IgD-negative memory B cell (primary cell): ENCODE results near the gene NEURL3. TPM values are rescaled to one million over a fixed set of nuclear protein-coding genes. Genes with fewer than 3 reads are reported as not detected.
"Not testable (repeated sequence)": the region's sequence is repeated elsewhere in the genome, so short reads cannot be mapped to it uniquely, and the experiment has no call there.

Experiments
- H3K27ac Mint-ChIP-seq, 3 donors: one replicate each; pipeline ENCODE4 v1.8.0; 2020 to 2022; ENCODE audit warnings: mild to moderate bottlenecking in 3 of 3, mixed read lengths in 3 of 3, moderate library complexity in 1 of 3
- H3K27me3 Mint-ChIP-seq: one replicate; pipeline ENCODE4 v1.8.0; 2021; ENCODE audit warnings: mixed read lengths
- H3K36me3 Mint-ChIP-seq: one replicate; pipeline ENCODE4 v1.8.0; 2020; ENCODE audit warnings: mild to moderate bottlenecking, mixed read lengths
- H3K4me1 Mint-ChIP-seq, 3 donors: one replicate each; pipeline ENCODE4 v1.8.0; 2020 to 2022; ENCODE audit warnings: mixed read lengths in 3 of 3, mild to moderate bottlenecking in 1 of 3
- H3K4me3 Mint-ChIP-seq, 4 donors: one replicate each; pipeline ENCODE4 v1.8.0; 2020 to 2022; ENCODE audit warnings: mild to moderate bottlenecking in 4 of 4, mixed read lengths in 4 of 4, moderate library complexity in 3 of 4
- H3K9me3 Mint-ChIP-seq, 3 donors: one replicate each; pipeline ENCODE4 v1.8.0; 2020 to 2021; ENCODE audit warnings: mixed read lengths in 3 of 3, mild to moderate bottlenecking in 1 of 3
- polyA plus RNA-seq: library from polyadenylated mRNA; unstranded; fragments of 300-500 nt; fragmentation: Illumina TruSeq; gene quantifications from one replicate; pipeline ENCODE4 v1.2.3, GENCODE V29; 2021

The NEURL3 gene, protein sequence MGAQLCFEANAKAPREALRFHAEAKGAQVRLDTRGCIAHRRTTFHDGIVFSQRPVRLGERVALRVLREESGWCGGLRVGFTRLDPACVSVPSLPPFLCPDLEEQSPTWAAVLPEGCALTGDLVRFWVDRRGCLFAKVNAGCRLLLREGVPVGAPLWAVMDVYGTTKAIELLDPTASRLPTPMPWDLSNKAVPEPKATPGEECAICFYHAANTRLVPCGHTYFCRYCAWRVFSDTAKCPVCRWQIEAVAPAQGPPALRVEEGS
- not detected for polyA plus RNA-seq

DNA sequence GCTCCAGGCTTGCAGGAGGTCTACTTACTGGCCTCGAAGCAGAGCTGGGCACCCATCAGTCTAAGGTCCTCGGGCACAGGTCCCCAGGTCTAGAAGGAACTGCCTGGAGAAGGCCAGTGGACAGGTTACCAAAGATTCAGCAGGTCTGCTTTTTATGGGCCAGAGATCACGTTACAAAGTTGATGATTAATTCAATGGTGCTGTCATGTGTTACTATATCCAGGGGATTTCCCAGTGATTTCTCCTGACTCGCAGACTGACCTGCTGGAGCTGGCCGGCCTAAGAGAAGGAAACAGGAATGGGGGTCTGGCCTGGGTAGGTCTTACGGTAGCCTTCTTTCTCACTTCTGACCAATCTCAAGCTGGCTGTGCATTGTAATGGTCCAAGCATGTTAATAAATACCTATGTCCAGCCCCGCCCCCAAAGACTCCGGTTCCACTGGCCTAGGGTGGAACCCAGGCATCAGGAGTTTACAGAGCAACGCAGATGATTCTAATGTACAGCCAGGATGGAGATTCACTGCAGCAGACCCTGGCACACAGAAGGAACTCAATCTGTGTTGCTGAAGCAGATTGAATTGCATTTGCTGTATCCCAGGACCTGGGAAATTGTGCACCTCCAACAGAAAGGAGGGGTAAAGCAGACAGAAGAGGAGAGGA lies at the start of gene NEURL3:
Gene NEURL3, minus strand, starts transcription at position 127 of the 659 bp plus-strand sequence. Its CDS starts 71 bp downstream, at position 56.
- no peak within 1 kb of the TSS for H3K27ac Mint-ChIP-seq
- no peaks in the 10 kb centered on the region for H3K9me3 Mint-ChIP-seq
- H3K36me3 Mint-ChIP-seq, result no peaks in the 10 kb centered on the region
- no peak within 1 kb of the TSS for H3K4me3 Mint-ChIP-seq
- peaks cover 8% of the 10 kb centered on the region for H3K27me3 Mint-ChIP-seq
- H3K4me1 Mint-ChIP-seq, result peaks cover 11 to 24% (median 20%) of the 10 kb centered on the region in 3 donors

DNA sequence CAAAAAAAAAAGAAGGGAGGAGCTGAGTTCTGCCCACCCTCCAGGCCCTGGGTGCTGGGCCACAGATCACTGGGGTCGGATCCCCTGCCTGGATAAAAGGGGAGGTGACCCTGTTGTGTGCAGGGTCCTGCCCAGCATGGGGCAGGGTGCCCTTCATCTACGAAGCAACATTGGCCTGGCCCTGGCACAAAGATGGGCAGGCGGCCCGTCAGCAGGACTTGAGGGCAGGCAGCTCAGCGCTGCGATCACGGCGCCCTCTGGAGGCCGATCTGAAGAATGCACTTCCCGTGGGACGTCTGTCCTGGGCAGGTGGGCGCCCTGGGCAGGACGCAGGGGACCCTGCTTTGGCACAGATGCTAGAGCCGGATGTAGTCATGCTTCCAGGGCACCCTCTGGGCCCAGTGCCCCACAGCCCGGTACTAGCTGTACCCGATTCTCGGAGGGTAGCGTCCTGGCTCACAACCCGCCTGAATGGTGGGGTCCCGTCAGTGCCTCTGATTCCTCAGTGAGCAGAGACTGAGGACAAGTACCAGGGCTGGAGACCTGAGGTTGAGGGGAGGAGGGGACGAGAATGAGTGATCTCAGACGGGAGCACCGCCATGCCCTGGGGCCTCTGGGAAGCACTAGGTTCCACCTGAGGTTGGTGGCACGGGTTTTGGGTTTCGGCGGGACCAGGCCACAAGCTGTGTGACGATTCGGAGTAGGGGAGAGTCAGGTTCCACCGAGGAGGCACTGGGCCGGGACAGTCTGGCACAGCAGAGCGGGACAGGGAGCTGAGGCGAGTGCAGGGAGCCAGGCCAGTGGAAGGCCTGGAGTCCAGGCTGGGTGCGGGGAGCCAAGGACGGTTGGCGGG lies 49.4 kb upstream of the NEURL3 start:
- Mint-ChIP-seq H3K27me3 (no peaks in the 10 kb centered on the region), H3K27ac (peak overlapping the region in 2 of 3 donors; percentile 12 to 82), H3K4me3 (peak overlapping the region in 2 of 4 donors; percentile 41 to 68), H3K9me3 (peaks cover 0 to 4% (median 0%) of the 10 kb centered on the region in 3 donors), H3K36me3 (peaks cover 3% of the 10 kb centered on the region), H3K4me1 (peaks cover 0 to 8% (median 7%) of the 10 kb centered on the region in 3 donors)

DNA sequence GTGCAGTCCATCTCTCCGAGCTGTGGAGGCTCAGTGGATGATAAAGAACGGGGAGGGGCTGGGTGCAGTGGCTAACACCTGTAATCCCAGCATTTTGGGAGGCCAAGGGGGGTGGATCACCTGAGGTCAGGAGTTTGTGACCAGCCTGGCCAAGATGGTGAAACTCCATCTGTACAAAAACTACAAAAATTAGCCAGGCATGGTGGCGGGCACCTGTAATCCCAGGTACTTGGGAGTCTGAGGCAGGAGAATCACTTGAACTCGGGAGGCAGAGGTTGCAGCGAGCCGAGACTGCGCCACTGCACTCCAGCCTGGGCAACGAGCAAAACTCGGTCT lies 48.8 kb upstream of the NEURL3 start:
- peak overlapping the region in 2 of 3 donors; percentile 12 to 92 for H3K27ac Mint-ChIP-seq
- H3K27me3 Mint-ChIP-seq, H3K4me1 Mint-ChIP-seq, H3K9me3 Mint-ChIP-seq, H3K36me3 Mint-ChIP-seq: not testable (repeated sequence)
- H3K4me3 Mint-ChIP-seq, result peak overlapping the region in 2 of 4 donors; percentile 60 to 68

DNA sequence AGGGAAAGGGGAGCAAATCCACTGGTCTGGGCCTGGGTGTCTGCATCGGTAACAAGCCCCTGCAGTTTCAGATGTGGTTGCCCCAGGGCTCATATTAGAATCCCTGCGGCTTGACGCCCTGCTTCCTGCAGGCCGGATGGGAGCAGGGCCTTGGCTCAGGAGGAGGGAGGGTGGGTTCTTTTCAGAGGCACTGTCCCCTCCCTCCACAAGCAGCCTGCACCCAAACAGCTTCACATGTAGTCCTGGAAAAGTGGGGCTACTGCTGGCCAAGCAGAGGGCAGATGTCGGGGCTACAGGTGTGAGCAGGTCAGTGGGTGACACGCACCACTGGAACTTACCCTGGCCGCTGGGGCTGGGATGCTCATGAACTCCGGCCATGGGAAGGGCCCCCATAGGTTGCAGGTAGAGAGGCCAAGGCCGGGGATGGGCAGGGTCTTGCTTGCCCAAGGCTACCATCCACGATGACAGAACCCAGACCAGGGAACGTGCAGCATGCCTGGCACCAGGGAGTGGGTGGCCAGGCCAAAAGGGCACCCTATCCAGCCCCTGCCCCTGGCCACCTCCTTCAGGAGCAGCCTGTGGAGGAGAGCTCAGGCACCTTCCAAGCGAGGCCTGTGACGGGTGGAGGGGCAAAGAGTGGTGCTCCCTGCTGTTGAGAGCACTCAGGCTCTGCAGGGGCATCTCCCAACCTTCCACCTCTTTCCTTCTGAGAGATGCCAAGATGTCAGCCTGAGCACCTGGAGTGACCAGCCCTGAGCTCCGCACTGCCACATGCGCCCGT lies 48.2 kb upstream of the NEURL3 start:
- H3K36me3 Mint-ChIP-seq, result peaks cover 3% of the 10 kb centered on the region
- H3K27me3 Mint-ChIP-seq, result no peaks in the 10 kb centered on the region
- H3K9me3 Mint-ChIP-seq, result peaks cover 0 to 4% (median 0%) of the 10 kb centered on the region in 3 donors
- peak overlapping the region; percentile 80 to 92 (median 89) for H3K27ac Mint-ChIP-seq
- peak overlapping the region in 1 of 4 donors; percentile 60 for H3K4me3 Mint-ChIP-seq
- peaks cover 0 to 8% (median 7%) of the 10 kb centered on the region in 3 donors for H3K4me1 Mint-ChIP-seq

DNA sequence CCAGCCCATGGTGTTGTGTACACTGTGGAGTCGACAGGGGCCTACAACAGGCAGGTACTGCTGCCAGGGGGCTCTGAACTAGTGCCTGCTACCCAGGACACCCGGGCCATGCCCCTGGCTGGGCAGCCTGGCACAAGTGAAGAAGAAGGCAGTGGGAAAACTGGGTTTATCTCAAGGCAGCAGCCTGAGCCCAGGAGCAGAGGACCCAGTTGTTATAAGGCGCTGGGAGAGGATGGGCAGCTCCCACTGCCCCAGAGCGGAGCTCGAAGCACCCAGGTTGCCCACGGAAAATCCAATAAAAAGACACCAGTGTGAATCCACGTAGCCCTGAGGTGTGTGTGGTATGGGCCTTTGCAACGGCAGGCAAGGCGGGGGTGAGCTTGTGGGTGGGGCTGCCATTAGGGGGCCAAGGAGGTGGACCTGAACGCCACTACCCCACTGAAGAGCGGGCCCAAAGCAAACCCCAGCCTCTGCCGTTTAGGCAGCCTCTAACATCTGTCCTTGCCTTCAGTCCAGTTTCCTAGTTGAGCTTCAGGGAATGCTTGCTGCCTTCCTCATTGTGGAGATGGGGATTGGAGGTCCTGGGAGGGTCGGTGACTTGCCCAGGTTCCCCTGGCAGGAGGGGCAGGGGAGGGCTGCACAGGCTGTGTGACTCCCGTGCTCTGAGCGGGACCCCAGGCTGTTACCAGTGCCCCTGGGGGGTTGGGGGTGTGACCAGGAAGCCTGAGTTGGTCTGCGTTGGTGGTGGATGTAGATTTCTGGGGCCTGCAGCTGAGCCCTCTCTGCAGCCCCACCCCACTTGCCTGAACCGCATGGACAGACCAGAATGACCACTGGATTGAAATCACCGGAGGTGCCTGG lies 47.4 kb upstream of the NEURL3 start:
- no peaks in the 10 kb centered on the region for H3K27me3 Mint-ChIP-seq
- H3K36me3 Mint-ChIP-seq, result peaks cover 3% of the 10 kb centered on the region
- H3K27ac Mint-ChIP-seq, result peak overlapping the region; percentile 71 to 89 (median 80)
- H3K4me1 Mint-ChIP-seq, result peaks cover 0 to 8% (median 7%) of the 10 kb centered on the region in 3 donors
- H3K4me3 Mint-ChIP-seq, result peak overlapping the region in 1 of 4 donors; percentile 51
- peaks cover 0 to 4% (median 0%) of the 10 kb centered on the region in 3 donors for H3K9me3 Mint-ChIP-seq

DNA sequence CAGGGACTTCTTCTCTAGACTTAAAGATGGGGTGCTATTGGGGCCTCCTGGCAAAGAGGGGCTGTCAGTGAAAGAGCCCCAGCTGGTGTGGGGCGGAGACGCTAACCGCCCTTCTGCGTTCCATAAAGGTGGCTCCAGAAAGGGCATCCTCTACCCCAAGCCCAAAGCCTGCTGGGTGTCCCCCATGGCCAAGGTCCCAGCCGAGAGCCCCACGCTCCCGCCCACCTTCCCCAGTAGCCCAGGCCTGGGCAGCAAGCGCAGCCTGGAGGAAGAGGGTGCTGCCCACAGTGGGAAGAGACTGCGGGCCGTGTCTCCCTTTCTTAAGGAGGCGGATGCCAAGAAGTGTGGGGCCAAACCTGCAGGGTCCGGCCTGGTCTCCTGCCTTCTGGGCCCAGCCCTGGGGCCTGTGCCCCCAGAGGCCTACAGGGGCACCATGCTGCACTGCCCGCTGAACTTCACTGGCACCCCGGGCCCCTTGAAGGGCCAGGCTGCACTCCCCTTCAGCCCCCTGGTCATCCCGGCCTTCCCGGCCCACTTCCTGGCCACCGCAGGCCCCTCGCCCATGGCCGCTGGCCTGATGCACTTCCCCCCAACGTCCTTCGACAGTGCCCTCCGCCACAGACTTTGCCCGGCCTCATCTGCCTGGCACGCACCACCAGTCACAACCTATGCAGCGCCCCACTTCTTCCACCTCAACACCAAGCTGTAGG lies 46.6 kb upstream of the NEURL3 start:
- H3K36me3 Mint-ChIP-seq, result peaks cover 2% of the 10 kb centered on the region
- H3K9me3 Mint-ChIP-seq, result peaks cover 0 to 2% (median 0%) of the 10 kb centered on the region in 3 donors
- peak overlapping the region; percentile 51 to 78 (median 71) for H3K27ac Mint-ChIP-seq
- no peak overlapping the region for H3K4me3 Mint-ChIP-seq
- H3K27me3 Mint-ChIP-seq, result no peaks in the 10 kb centered on the region
- peaks cover 0 to 6% (median 4%) of the 10 kb centered on the region in 3 donors for H3K4me1 Mint-ChIP-seq

DNA sequence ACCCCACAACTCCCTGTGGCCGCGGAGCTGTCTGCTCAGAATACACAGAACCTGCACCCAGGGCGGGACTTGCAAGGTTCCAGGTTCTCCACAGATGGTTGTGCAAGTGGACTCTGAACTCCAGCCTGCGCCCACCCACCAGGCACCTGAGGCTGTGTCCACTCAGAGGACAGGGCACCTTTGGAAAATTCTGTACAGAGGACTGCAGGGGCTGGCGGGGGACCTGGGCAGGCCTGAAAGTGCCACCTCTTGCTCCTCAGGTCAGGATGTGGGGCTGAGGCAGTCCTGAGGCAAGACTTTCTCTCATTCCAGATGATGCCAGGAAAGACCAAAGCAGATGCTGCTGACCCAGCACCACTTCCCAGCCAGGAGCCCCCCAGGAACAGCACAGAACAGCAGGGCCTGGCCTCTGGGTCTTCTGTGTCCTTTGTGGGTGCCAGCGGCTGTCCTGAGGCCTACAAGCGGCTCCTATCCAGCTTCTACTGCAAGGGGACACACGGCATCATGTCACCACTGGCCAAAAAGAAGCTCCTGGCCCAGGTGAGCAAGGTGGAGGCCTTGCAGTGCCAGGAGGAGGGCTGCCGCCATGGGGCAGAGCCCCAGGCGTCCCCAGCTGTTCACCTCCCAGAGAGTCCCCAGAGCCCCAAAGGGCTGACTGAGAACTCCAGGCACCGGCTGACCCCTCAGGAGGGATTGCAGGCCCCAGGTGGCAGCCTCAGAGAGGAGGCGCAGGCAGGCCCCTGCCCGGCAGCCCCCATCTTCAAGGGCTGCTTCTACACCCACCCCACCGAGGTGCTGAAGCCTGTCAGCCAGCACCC lies 45.8 kb upstream of the NEURL3 start:
- Mint-ChIP-seq H3K4me1 (peaks cover 0 to 5% (median 5%) of the 10 kb centered on the region in 3 donors), H3K27ac (peak overlapping the region in 1 of 3 donors; percentile 71), H3K4me3 (no peak overlapping the region), H3K27me3 (no peaks in the 10 kb centered on the region), H3K9me3 (no peaks in the 10 kb centered on the region), H3K36me3 (peaks cover 2% of the 10 kb centered on the region)

DNA sequence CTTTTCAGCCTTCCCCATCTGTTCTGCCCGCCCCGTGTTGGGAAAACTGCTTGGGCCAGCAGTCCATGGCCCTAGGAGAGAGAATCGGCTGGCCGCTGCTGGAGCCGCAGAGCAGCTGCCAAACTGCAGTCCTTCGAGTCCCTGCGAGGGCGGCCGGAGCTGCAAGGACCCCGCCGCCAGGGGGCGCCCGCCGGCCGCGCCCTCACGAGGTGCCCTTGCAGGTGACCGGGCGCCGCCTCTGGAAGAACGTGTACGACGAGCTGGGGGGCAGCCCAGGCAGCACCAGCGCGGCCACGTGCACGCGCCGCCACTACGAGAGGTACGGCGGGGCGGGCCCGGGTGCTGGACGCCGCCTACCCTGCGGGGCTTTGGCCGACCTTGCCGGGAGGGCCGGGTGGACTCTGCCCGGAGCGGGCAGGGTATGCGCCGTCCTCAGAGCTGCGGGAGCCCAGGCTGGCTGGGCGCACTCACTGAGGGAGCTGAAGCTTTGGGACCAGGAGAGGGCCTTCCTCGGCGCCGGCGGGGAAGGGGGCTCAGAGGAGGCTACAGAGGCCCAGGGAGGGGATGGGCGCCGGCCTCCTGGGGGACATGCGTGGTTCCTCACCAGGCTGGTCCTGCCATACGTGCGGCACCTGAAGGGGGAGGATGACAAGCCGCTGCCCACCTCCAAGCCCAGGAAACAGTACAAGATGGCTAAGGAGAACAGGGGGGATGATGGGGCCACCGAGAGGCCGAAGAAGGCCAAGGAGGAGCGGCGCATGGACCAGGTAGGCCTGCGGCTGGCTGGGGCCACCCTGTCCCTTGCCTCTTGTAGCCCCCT lies 45.0 kb upstream of the NEURL3 start:
- no peaks in the 10 kb centered on the region for H3K27me3 Mint-ChIP-seq
- H3K4me1 Mint-ChIP-seq, result peaks cover 0 to 7% (median 6%) of the 10 kb centered on the region in 3 donors
- H3K27ac Mint-ChIP-seq, result no peak overlapping the region
- no peak overlapping the region for H3K4me3 Mint-ChIP-seq
- H3K36me3 Mint-ChIP-seq, result peaks cover 2% of the 10 kb centered on the region
- H3K9me3 Mint-ChIP-seq, result no peaks in the 10 kb centered on the region

DNA sequence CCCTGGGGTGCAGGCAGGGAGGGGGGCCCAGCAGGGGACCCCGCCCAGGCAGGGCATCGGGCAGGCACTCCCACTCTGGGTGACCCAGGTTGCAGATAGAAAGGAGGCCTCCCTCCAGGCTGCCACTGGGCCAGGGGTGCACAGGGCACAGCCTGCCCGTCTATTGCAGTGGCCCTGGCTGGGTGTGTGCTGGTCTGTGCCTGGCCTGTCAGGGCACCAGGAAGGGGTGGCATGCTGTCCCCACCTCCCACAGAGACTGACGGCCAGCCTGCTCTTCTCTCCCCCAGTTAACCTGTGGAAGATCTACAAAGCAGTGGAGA lies 44.3 kb upstream of the NEURL3 start:
- H3K27me3 Mint-ChIP-seq, result no peaks in the 10 kb centered on the region
- no peaks in the 10 kb centered on the region for H3K9me3 Mint-ChIP-seq
- peaks cover 5 to 10% (median 8%) of the 10 kb centered on the region in 3 donors for H3K4me1 Mint-ChIP-seq
- peaks cover 2% of the 10 kb centered on the region for H3K36me3 Mint-ChIP-seq
- no peak overlapping the region for H3K27ac Mint-ChIP-seq
- H3K4me3 Mint-ChIP-seq, result no peak overlapping the region

DNA sequence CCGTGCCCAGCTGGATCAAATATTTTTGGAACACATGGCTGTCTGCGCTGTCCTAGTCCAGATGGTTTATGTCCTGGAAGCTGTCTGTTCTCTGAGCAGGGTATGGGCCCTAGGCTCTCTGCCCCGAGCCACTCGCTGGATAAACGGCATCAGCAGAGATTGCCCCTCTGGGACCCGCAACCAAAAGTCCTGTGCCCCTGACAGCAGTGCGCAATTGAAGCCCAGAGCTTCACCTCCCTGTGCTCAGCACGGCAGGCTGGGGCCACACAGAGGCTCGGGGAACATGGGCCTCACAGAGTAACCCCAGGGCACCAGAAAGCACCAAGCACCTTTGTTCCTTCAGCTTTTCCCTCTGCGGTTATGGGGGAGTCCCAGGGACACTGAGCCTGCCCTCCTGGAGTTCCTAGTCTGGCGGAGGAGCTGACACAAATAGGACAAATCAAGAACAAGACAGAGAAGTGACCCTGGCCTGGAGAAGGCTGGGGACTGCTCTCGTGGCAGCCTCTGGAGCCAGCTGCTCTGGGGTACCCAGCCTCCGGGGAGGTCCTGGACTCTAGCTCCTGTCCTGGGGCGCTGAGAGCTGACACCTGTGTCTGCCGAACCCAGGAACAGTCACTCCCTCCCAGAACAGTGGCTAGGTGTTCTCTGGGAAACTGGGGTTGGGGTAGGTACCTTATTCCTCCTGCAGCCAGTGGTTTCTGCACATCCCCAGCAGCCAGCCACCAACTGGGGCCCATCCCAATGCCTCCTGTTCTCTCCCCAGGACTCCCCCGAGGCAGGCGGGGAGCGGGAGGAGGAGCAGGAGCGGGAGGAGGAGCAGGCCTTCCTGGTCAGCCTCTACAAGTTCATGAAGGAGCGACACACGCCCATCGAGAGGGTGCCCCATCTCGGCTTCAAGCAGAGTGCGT lies 43.7 kb upstream of the NEURL3 start:
- Mint-ChIP-seq H3K36me3 (peaks cover 2% of the 10 kb centered on the region), H3K4me1 (peaks cover 6 to 12% (median 7%) of the 10 kb centered on the region in 3 donors), H3K27me3 (no peaks in the 10 kb centered on the region), H3K9me3 (no peaks in the 10 kb centered on the region), H3K27ac (peak overlapping the region in 2 of 3 donors; percentile 56 to 69), H3K4me3 (no peak overlapping the region)

DNA sequence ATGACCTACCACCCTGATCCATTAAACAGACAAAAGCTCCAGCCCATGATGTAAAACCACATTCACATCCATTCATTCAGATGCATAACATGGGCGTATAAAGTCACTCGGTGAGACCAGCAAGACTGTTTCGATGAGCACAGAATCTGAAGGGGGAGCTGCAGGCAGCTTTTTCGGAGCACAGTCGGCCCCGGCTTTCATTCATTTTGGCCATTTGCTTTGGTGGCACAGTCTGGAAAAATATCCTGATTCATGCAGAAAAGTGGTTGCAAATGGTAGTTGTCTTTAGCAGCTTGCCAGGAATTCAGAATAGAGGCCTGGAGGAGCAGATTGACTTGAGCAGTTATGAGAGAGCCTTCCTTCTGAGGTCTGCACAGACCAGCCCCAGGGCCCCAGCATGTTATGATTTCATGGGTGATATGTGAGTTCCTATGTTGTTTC lies 42.6 kb upstream of the NEURL3 start:
- H3K4me1 Mint-ChIP-seq, result peaks cover 10 to 14% (median 12%) of the 10 kb centered on the region in 3 donors
- peak overlapping the region in 2 of 3 donors; percentile 20 to 95 for H3K27ac Mint-ChIP-seq
- H3K9me3 Mint-ChIP-seq, result no peaks in the 10 kb centered on the region
- no peak overlapping the region for H3K4me3 Mint-ChIP-seq
- H3K27me3 Mint-ChIP-seq, result no peaks in the 10 kb centered on the region
- H3K36me3 Mint-ChIP-seq, result peaks cover 6% of the 10 kb centered on the region
